H1 (cell line): Measurements from ENCODE around the gene RPL26. TPM values are rescaled to one million over a fixed set of nuclear protein-coding genes. Genes with fewer than 3 reads are reported as not detected.

Experiments used
- CTCF ChIA-PET: fragments of 300-600 bp; sonication (Branson Sonifier 250); formaldehyde crosslinking; loops from one replicate; lab custom pipeline; 2021; ENCODE audit not compliant: partially characterized antibody; lab: Charles Lee
- POLR2A ChIA-PET: fragments of 300-600 bp; sonication (Branson Sonifier 250); formaldehyde crosslinking; loops from one replicate; lab custom pipeline; 2021; ENCODE audit warnings: inconsistent platforms; ENCODE audit not compliant: partially characterized antibody; lab: Charles Lee
- DNase-seq, 2 experiments: peaks; one replicate each; pipeline versions ENCODE4 v3.0.0 to v3.0.0-alpha.2; 2010 to 2022; ENCODE audit warnings: low spot score in 2 of 2, low read depth in 1 of 2, mixed read lengths in 1 of 2
- FAIRE-seq: peaks from 2 replicates; lab custom pipeline; 2011; peaks lifted over from hg19 to GRCh38; lab: Jason Lieb, UNC
- H2AFZ ChIP-seq: 2 replicates; pipeline ENCODE4 v1.8.1; 2012; ENCODE audit warnings: low read length, inconsistent platforms
- H2AK5ac ChIP-seq: 2 replicates; pipeline ENCODE4 v1.6.1; 2013; ENCODE audit warnings: low read depth, low read length
- H2BK120ac ChIP-seq: replicated peaks from 2 replicates; pipeline ENCODE3; 2013; ENCODE audit warnings: low read depth, low read length, inconsistent platforms
- H2BK12ac ChIP-seq: 2 replicates; pipeline ENCODE4 v1.6.1; 2013; ENCODE audit warnings: low read depth, low read length
- H2BK15ac ChIP-seq: 2 replicates; pipeline ENCODE4 v1.6.1; 2013; ENCODE audit warnings: low read length
- H2BK20ac ChIP-seq: 2 replicates; pipeline ENCODE4 v1.6.1; 2013; ENCODE audit warnings: low read length
- H2BK5ac ChIP-seq: 2 replicates; pipeline ENCODE4 v1.6.1; 2013; ENCODE audit warnings: low read depth, low read length
- H3K14ac ChIP-seq: 2 replicates; pipeline ENCODE4 v1.6.1; 2013; ENCODE audit warnings: inconsistent platforms; ENCODE audit not compliant: insufficient read length
- H3K18ac ChIP-seq: 2 replicates; pipeline ENCODE4 v1.6.1; 2013; ENCODE audit warnings: low read length; ENCODE audit errors: extremely low read depth
- H3K23ac ChIP-seq: 2 replicates; pipeline ENCODE4 v1.6.1; 2013; ENCODE audit warnings: inconsistent platforms; ENCODE audit not compliant: insufficient read length
- H3K23me2 ChIP-seq: 2 replicates; pipeline ENCODE4 v1.6.1; 2013; ENCODE audit warnings: low read depth, low read length
- H3K27ac ChIP-seq: 2 replicates; pipeline ENCODE4 v1.6.1; 2011; ENCODE audit warnings: low read depth, low read length, inconsistent platforms
- H3K27me3 ChIP-seq, 4 experiments: replicated peaks in 1 of 4; 1 replicate in 1 of 4; 2 replicates in 3 of 4; pipeline versions ENCODE4 v1.6.1 to v1.8.1; 2011 to 2013; ENCODE audit warnings: low read length in 3 of 4, mild to moderate bottlenecking in 3 of 4, inconsistent platforms in 2 of 4, mixed read lengths in 2 of 4, moderate library complexity in 1 of 4; ENCODE audit not compliant: control insufficient read depth in 3 of 4, insufficient read depth in 3 of 4; ENCODE audit errors: extremely low read depth in 1 of 4
- H3K36me3 ChIP-seq, 4 experiments: 2 replicates each; pipeline versions ENCODE4 v1.6.1 to v1.8.1; 2011 to 2013; ENCODE audit warnings: mild to moderate bottlenecking in 4 of 4, low read length in 3 of 4, moderate library complexity in 2 of 4, control low read depth in 1 of 4, inconsistent platforms in 1 of 4; ENCODE audit not compliant: insufficient read depth in 4 of 4, control insufficient read depth in 2 of 4
- H3K4ac ChIP-seq: replicated peaks from 2 replicates; pipeline ENCODE3; 2013; ENCODE audit warnings: low read length, low read depth, mixed read lengths, inconsistent platforms; ENCODE audit not compliant: insufficient read length
- H3K4me1 ChIP-seq, 4 experiments: replicated peaks in 1 of 4; 1 replicate in 1 of 4; 2 replicates in 3 of 4; pipeline versions ENCODE4 v1.6.1 to v1.8.1; 2011 to 2013; ENCODE audit warnings: low read length in 3 of 4, inconsistent platforms in 2 of 4, mixed read lengths in 1 of 4; ENCODE audit not compliant: insufficient read depth in 4 of 4, control insufficient read depth in 3 of 4
- H3K4me2 ChIP-seq, 2 experiments: 2 replicates each; pipeline versions ENCODE4 v1.6.1 to v1.8.1; 2011 to 2013; ENCODE audit warnings: low read depth in 2 of 2, low read length in 2 of 2, control low read depth in 1 of 2, inconsistent platforms in 1 of 2, mild to moderate bottlenecking in 1 of 2; ENCODE audit not compliant: insufficient read depth in 1 of 2
- H3K4me3 ChIP-seq, 4 experiments: fragments of 200-600, 300-600 bp in 1 of 4; sonication (generic), shearing (Covaris generic), sonication (Bioruptor Twin) in 1 of 4; 2 replicates each; pipeline versions ENCODE4 v1.5.1 to v1.8.1; 2011 to 2016; ENCODE audit warnings: low read length in 4 of 4, low read depth in 3 of 4, control low read depth in 2 of 4, inconsistent platforms in 2 of 4, mild to moderate bottlenecking in 2 of 4, mixed read lengths in 1 of 4, moderate library complexity in 1 of 4; ENCODE audit not compliant: insufficient read depth in 2 of 4; ENCODE audit errors: extremely low read depth in 1 of 4
- H3K56ac ChIP-seq: replicated peaks from 2 replicates; pipeline ENCODE3; 2013; ENCODE audit warnings: low read depth, mild to moderate bottlenecking, mixed read lengths, low read length, inconsistent platforms; ENCODE audit not compliant: insufficient read length
- H3K79me1 ChIP-seq: 2 replicates; pipeline ENCODE4 v1.6.1; 2013; ENCODE audit warnings: low read depth, low read length, control low read depth
- H3K79me2 ChIP-seq, 2 experiments: 2 replicates each; pipeline versions ENCODE4 v1.6.1 to v1.8.1; 2012 to 2013; ENCODE audit warnings: low read length in 2 of 2, mild to moderate bottlenecking in 2 of 2, inconsistent platforms in 1 of 2; ENCODE audit not compliant: insufficient read depth in 2 of 2, control insufficient read depth in 1 of 2
- H3K9ac ChIP-seq, 4 experiments: replicated peaks in 1 of 4; 1 replicate in 1 of 4; 2 replicates in 3 of 4; pipeline versions ENCODE4 v1.6.1 to v1.8.1; 2011 to 2013; ENCODE audit warnings: low read depth in 3 of 4, low read length in 3 of 4, control low read depth in 2 of 4, mild to moderate bottlenecking in 2 of 4, moderate library complexity in 2 of 4, inconsistent platforms in 1 of 4; ENCODE audit errors: extremely low read depth in 1 of 4
- H3K9me3 ChIP-seq, 2 experiments: 2 replicates each; pipeline versions ENCODE4 v1.6.1 to v1.8.1; 2012 to 2013; ENCODE audit warnings: mild to moderate bottlenecking in 2 of 2, moderate library complexity in 2 of 2, control low read depth in 1 of 2, inconsistent platforms in 1 of 2, low read depth in 1 of 2, low read length in 1 of 2, mixed read lengths in 1 of 2; ENCODE audit not compliant: insufficient read depth in 2 of 2
- H4K20me1 ChIP-seq, 2 experiments: replicated peaks in 1 of 2; 2 replicates each; pipeline versions ENCODE3 to v1.8.1; 2011 to 2013; ENCODE audit warnings: inconsistent platforms in 2 of 2, low read length in 2 of 2, mild to moderate bottlenecking in 1 of 2; ENCODE audit not compliant: insufficient read depth in 2 of 2, control insufficient read depth in 1 of 2
- H4K5ac ChIP-seq: 2 replicates; pipeline ENCODE4 v1.6.1; 2013; ENCODE audit warnings: low read length, low read depth, mixed read lengths, inconsistent platforms; ENCODE audit not compliant: insufficient read length
- H4K8ac ChIP-seq: 2 replicates; pipeline ENCODE4 v1.8.0; 2013; ENCODE audit warnings: mild to moderate bottlenecking, moderate library complexity, low read length, inconsistent platforms; ENCODE audit not compliant: insufficient read depth; ENCODE audit errors: extremely low read depth
- H4K91ac ChIP-seq: replicated peaks from 2 replicates; pipeline ENCODE3; 2013; ENCODE audit warnings: low read length, mixed read lengths, inconsistent platforms; ENCODE audit not compliant: insufficient read length
- MAFK ChIP-seq: IDR thresholded peaks from 2 replicates; pipeline ENCODE4 v1.6.1; 2012; ENCODE audit warnings: low read depth, mild to moderate bottlenecking, improper control_type of control experiment, low read length
- SIN3A ChIP-seq, 2 experiments: IDR thresholded peaks in 1 of 2; conservative IDR thresholded peaks in 1 of 2; 2 replicates each; pipeline ENCODE4 v1.6.1; 2011 to 2012; ENCODE audit warnings: low read length in 2 of 2, improper control_type of control experiment in 1 of 2, low read depth in 1 of 2, mild to moderate bottlenecking in 1 of 2
- WGBS, 2 experiments: shearing (Covaris generic) in 1 of 2; methylation state at CpG; one replicate each; pipeline versions ENCODE4 v1.1.6 to v1.1.7; 2013 to 2015; ENCODE audit warnings: low lambda C conversion rate in 2 of 2, mixed read lengths in 2 of 2, inconsistent platforms in 1 of 2, low coverage in 1 of 2, missing lambda C conversion rate in 1 of 2; ENCODE audit not compliant: insufficient replicate concordance in 2 of 2, insufficient coverage in 1 of 2, insufficient read length in 1 of 2; ENCODE audit errors: extremely low coverage in 1 of 2, missing lambda C conversion rate in 1 of 2; 5-methylcytosine and 5-hydroxymethylcytosine counted together
- polyA plus RNA-seq, 7 experiments: library from polyadenylated mRNA; depleted of rRNA in 3 of 7; stranded (reverse) in 5 of 7; unstranded in 2 of 7; fragments of >200 nt in 5 of 7; fragments of 200-250 nt in 2 of 7; gene quantifications; 1 replicate in 5 of 7; 2 replicates in 1 of 7; 4 replicates in 1 of 7; pipeline versions ENCODE4 v1.2.1 to v1.2.3, GENCODE V29; 2011 to 2013; ENCODE audit warnings: missing spikeins in 2 of 7, mixed read lengths in 2 of 7
- total RNA-seq: library from RNA; stranded (reverse); fragmentation: NEBNext Ultra II Directional; extraction: Animal tissue kit (Norgen Biotek cat#: 25700); gene quantifications from 2 replicates; pipeline ENCODE4 v1.2.1, GENCODE V29; 2021

The RPL26 gene
- total and polyA plus RNA-seq, 2 of the 8 experiments (the other 6 are each of a cell fraction or from before 2014, with no cell fraction given), result 1,963 to 2,554 TPM

DNA sequence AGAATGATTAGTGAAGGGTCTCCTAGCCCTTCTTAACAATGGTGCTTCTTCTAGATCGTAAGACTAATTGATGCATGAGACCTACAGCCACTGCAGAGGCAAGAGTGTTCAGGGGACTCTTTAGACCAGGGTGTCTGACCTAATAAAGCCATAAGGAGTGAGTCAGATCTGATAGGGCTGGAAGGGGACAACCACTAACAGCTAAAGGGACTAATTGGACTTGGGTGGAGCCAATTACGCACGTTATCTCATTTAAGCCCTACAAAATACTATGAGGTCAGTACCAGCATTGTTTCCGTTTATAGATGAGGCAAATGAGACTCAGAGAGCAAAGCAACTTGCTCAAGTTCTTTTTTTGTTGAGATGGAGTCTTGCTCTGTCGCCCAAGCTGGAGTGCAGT is 29.1 kb upstream of the RPL26 start:
- Histone ChIP-seq H3K9me3 (no peaks in the 10 kb centered on the region), H3K4ac (no peak overlapping the region), H3K9ac (no peak overlapping the region), H3K4me1 (peaks cover 0 to 10% (median 4%) of the 10 kb centered on the region in 4 experiments; a peak in 6 of 7 replicates), H4K91ac (no peak overlapping the region), H3K79me1 (no peaks in the 10 kb centered on the region), H3K36me3 (no peaks in the 10 kb centered on the region), H2BK5ac (no peak overlapping the region), H3K23me2 (no peaks in the 10 kb centered on the region; the same call in 1 of the 2 replicates), H3K27me3 (no peaks in the 10 kb centered on the region), H4K8ac (no peak overlapping the region), H2BK20ac (no peak overlapping the region), H3K4me3 (no peak overlapping the region), H2AFZ (no peak overlapping the region), H2AK5ac (no peak overlapping the region), H4K20me1 (no peaks in the 10 kb centered on the region), H3K14ac (no peak overlapping the region), H3K4me2 (no peak overlapping the region), H3K18ac (no peak overlapping the region), H3K27ac (no peak overlapping the region), H4K5ac (no peak overlapping the region), H3K56ac (no peak overlapping the region), H2BK120ac (no peak overlapping the region), H2BK15ac (no peak overlapping the region), H3K79me2 (no peaks in the 10 kb centered on the region), H3K23ac (no peak overlapping the region), H2BK12ac (no peak overlapping the region)
- WGBS, 2 experiments, result 82% methylated on average over 5 of the region's 5 CpGs; no CpG with 5 or more reads in 1 of the 2 experiments
- ChIA-PET POLR2A (interaction anchor here (2.9 kb wide), 1 partner anchor 29 kb away, joined by 14 read pairs; the partner anchor contains the start of gene RPL26), CTCF (interaction anchor here (1.2 kb wide), 3 partner anchors 9 to 28 kb away, joined by 3 to 4 read pairs (median 4); no protein-coding TSS in a partner anchor)
- FAIRE-seq (no peak), DNase-seq (no peak)
- no peak for TF ChIP-seq SIN3A (conservative IDR thresholded peaks at IDR 0.05 in 1 of 2, IDR thresholded peaks at IDR 0.05 in 1 of 2; ENCODE audit: low read depth in 1 of 2, low read length in 2 of 2)
- no peak for TF ChIP-seq MAFK
